WTC11 (cell line): Measurements from ENCODE around the gene MTUS2. TPM values are rescaled to one million over a fixed set of nuclear protein-coding genes. Genes with fewer than 3 reads are reported as not detected.

Source experiments
- ATAC-seq: fragments of 200-7000 bp; cut with Tn5 transposase; 2 replicates; pipeline ENCODE4 v1.10.0; 2021; ENCODE audit warnings: mild to moderate bottlenecking, moderate library complexity
- CTCF ChIA-PET: fragments of 300-600 bp; sonication (Branson Sonifier 250); formaldehyde crosslinking; loops from one replicate; lab custom pipeline; 2021; ENCODE audit warnings: antibody characterized with exemption; lab: Charles Lee
- POLR2A ChIA-PET: fragments of 350-600 bp; sonication (Branson Sonifier 250); formaldehyde crosslinking; loops from one replicate; lab custom pipeline; 2021; ENCODE audit warnings: antibody characterized with exemption; lab: Charles Lee
- DNase-seq: peaks from one replicate; pipeline ENCODE4 v3.0.0; 2021; ENCODE audit warnings: low spot score
- H3K27ac Mint-ChIP-seq: 2 replicates; pipeline ENCODE4 v1.8.0; 2021; ENCODE audit warnings: mixed read lengths
- H3K27me3 Mint-ChIP-seq: 2 replicates; pipeline ENCODE4 v1.8.0; 2021; ENCODE audit warnings: low read depth, mild to moderate bottlenecking, moderate library complexity, mixed read lengths
- H3K36me3 Mint-ChIP-seq: 2 replicates; pipeline ENCODE4 v1.8.0; 2021; ENCODE audit warnings: mixed read lengths
- H3K4me1 Mint-ChIP-seq: 2 replicates; pipeline ENCODE4 v1.8.0; 2022; ENCODE audit warnings: mixed read lengths
- H3K4me3 Mint-ChIP-seq: 2 replicates; pipeline ENCODE4 v1.8.0; 2021; ENCODE audit warnings: mild to moderate bottlenecking, moderate library complexity, mixed read lengths
- H3K9me3 Mint-ChIP-seq: 2 replicates; pipeline ENCODE4 v1.8.0; 2021; ENCODE audit warnings: mixed read lengths
- AFF4 ChIP-seq: sonication (generic); formaldehyde crosslinking; IDR thresholded peaks from 2 replicates; pipeline ENCODE4 v1.8.1; 2023; ENCODE audit warnings: mild to moderate bottlenecking, missing genetic modification reagents, borderline replicate concordance
- CREM ChIP-seq: sonication (generic); formaldehyde crosslinking; IDR thresholded peaks from 2 replicates; pipeline ENCODE4 v1.8.1; 2022; ENCODE audit warnings: mild to moderate bottlenecking, missing genetic modification reagents, moderate library complexity
- E2F4 ChIP-seq: sonication (generic); formaldehyde crosslinking; IDR thresholded peaks from 2 replicates; pipeline ENCODE4 v1.8.1; 2022; ENCODE audit warnings: low read depth, mild to moderate bottlenecking, moderate library complexity, missing genetic modification reagents, borderline replicate concordance
- ELF4 ChIP-seq: sonication (generic); formaldehyde crosslinking; IDR thresholded peaks from 2 replicates; pipeline ENCODE4 v1.8.1; 2022; ENCODE audit warnings: low read depth, mild to moderate bottlenecking, moderate library complexity, missing genetic modification reagents
- FOXP4 ChIP-seq: sonication (generic); formaldehyde crosslinking; IDR thresholded peaks from 2 replicates; pipeline ENCODE4 v1.8.0; 2022; ENCODE audit warnings: mild to moderate bottlenecking, missing genetic modification reagents
- GABPB1 ChIP-seq: sonication (generic); formaldehyde crosslinking; IDR thresholded peaks from 2 replicates; pipeline ENCODE4 v1.8.1; 2023; ENCODE audit warnings: mild to moderate bottlenecking, missing genetic modification reagents
- GRHL2 ChIP-seq: fragments of 250-450 bp; sonication (Bioruptor Pico); IDR thresholded peaks from 2 replicates; pipeline ENCODE4 v1.8.0; 2022; ENCODE audit warnings: mild to moderate bottlenecking, moderate library complexity; ENCODE audit not compliant: insufficient replicate concordance, severe bottlenecking
- HMGA2 ChIP-seq: fragments of 250-450 bp; sonication (Bioruptor Pico); IDR thresholded peaks from 2 replicates; pipeline ENCODE4 v1.4.0; 2021; ENCODE audit warnings: mild to moderate bottlenecking, moderate library complexity
- PREB ChIP-seq: sonication (generic); formaldehyde crosslinking; IDR thresholded peaks from 2 replicates; pipeline ENCODE4 v1.8.1; 2022; ENCODE audit warnings: mild to moderate bottlenecking, missing genetic modification reagents, moderate library complexity, borderline replicate concordance
- SMAD3 ChIP-seq: sonication (generic); formaldehyde crosslinking; IDR thresholded peaks from 2 replicates; pipeline ENCODE4 v1.8.0; 2022; ENCODE audit warnings: missing genetic modification reagents, mild to moderate bottlenecking, borderline replicate concordance
- STAT6 ChIP-seq: sonication (generic); formaldehyde crosslinking; conservative IDR thresholded peaks from 2 replicates; pipeline ENCODE4 v1.8.1; 2023; ENCODE audit warnings: mild to moderate bottlenecking, low read depth, missing genetic modification reagents, moderate library complexity
- TCF7 ChIP-seq: sonication (generic); formaldehyde crosslinking; IDR thresholded peaks from 2 replicates; pipeline ENCODE4 v1.8.0; 2022; ENCODE audit warnings: mild to moderate bottlenecking, low read depth, missing genetic modification reagents, moderate library complexity
- TEAD1 ChIP-seq: sonication (generic); formaldehyde crosslinking; IDR thresholded peaks from 2 replicates; pipeline ENCODE4 v1.8.0; 2022; ENCODE audit warnings: mild to moderate bottlenecking, missing genetic modification reagents
- ZNF138 ChIP-seq: sonication (generic); formaldehyde crosslinking; conservative IDR thresholded peaks from 2 replicates; pipeline ENCODE4 v1.8.1; 2022; ENCODE audit warnings: mild to moderate bottlenecking, moderate library complexity, missing genetic modification reagents
- total RNA-seq: library from RNA; stranded (reverse); gene quantifications from 3 replicates; pipeline ENCODE4 v1.2.3, GENCODE V29; 2021
- TF ChIP-seq, protein P1 (sequence below): sonication (generic); formaldehyde crosslinking; IDR thresholded peaks from 2 replicates; pipeline ENCODE4 v1.8.0; 2023; ENCODE audit warnings: mild to moderate bottlenecking, missing genetic modification reagents

The MTUS2 gene
- total RNA-seq, 1 experiment from 2014 or later, result 0.22 TPM

DNA sequence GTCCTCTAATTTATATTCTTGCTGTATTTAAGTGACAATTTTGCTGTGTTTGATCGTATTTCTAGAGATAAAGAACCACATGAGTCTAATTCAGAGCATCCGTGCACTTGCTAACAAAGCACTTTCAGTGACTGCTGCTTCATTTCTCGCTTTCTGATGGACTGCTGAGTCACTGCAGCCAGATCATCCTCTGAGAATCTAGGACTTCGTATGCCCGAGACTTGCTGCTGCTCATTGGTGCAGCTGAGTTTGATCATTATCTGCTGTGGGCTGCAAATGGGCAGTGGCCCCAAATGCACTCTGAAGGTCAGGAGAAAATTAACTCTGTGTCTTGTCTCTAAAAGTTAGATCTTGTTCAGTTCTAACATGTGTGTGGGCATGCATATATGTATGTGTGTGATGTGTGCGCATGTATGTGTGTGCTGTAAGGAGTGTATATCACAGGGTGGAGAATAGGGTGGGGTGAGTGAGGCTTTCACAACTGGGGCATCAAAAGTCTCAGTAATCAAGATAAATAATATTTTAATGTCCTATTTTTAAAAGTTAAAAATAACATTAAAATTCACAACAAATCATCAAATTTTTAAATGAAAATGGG lies 342.6 kb downstream of the MTUS2 start:
- no peak for DNase-seq
- no peak overlapping the region for H3K4me3 Mint-ChIP-seq
- H3K9me3 Mint-ChIP-seq, result no peaks in the 10 kb centered on the region
- no peak for ATAC-seq
- POLR2A ChIA-PET, result no interaction called here
- no peak overlapping the region for H3K27ac Mint-ChIP-seq
- CTCF ChIA-PET, result no interaction called here
- no peaks in the 10 kb centered on the region for H3K27me3 Mint-ChIP-seq
- H3K4me1 Mint-ChIP-seq, result no peaks in the 10 kb centered on the region
- TF ChIP-seq ELF4 (CRISPR knock-in tag) (no peak), PREB (no peak), AFF4 (CRISPR knock-in tag) (no peak), GABPB1 (CRISPR knock-in tag) (no peak), TEAD1 (CRISPR knock-in tag) (no peak), HMGA2 (CRISPR knock-in tag) (no peak)
- TF ChIP-seq, protein P1, sequence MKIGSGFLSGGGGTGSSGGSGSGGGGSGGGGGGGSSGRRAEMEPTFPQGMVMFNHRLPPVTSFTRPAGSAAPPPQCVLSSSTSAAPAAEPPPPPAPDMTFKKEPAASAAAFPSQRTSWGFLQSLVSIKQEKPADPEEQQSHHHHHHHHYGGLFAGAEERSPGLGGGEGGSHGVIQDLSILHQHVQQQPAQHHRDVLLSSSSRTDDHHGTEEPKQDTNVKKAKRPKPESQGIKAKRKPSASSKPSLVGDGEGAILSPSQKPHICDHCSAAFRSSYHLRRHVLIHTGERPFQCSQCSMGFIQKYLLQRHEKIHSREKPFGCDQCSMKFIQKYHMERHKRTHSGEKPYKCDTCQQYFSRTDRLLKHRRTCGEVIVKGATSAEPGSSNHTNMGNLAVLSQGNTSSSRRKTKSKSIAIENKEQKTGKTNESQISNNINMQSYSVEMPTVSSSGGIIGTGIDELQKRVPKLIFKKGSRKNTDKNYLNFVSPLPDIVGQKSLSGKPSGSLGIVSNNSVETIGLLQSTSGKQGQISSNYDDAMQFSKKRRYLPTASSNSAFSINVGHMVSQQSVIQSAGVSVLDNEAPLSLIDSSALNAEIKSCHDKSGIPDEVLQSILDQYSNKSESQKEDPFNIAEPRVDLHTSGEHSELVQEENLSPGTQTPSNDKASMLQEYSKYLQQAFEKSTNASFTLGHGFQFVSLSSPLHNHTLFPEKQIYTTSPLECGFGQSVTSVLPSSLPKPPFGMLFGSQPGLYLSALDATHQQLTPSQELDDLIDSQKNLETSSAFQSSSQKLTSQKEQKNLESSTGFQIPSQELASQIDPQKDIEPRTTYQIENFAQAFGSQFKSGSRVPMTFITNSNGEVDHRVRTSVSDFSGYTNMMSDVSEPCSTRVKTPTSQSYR (CRISPR knock-in tag), result no peak
- H3K36me3 Mint-ChIP-seq, result no peaks in the 10 kb centered on the region

GRCh38 chr13:29164116-29164515 lies 344.0 kb downstream of the MTUS2 start:
- H3K27ac Mint-ChIP-seq, result no peak overlapping the region
- no peaks in the 10 kb centered on the region for H3K27me3 Mint-ChIP-seq
- TF ChIP-seq STAT6 (CRISPR knock-in tag) (no peak), TCF7 (no peak), SMAD3 (CRISPR knock-in tag) (no peak), GRHL2 (CRISPR knock-in tag) (no peak), FOXP4 (no peak), E2F4 (CRISPR knock-in tag) (no peak), CREM (CRISPR knock-in tag) (no peak), ZNF138 (CRISPR knock-in tag) (no peak)
- POLR2A ChIA-PET, result no interaction called here
- CTCF ChIA-PET, result no interaction called here
- H3K4me1 Mint-ChIP-seq, result no peaks in the 10 kb centered on the region
- no peak overlapping the region for H3K4me3 Mint-ChIP-seq
- no peaks in the 10 kb centered on the region for H3K36me3 Mint-ChIP-seq
- ATAC-seq, result no peak
- H3K9me3 Mint-ChIP-seq, result no peaks in the 10 kb centered on the region
- DNase-seq, result no peak
